Measurements from ENCODE around the gene ELOVL5. TPM values are rescaled to one million over a fixed set of nuclear protein-coding genes. Genes with fewer than 3 reads are reported as not detected.
A peak's percentile ranks its signal among the peaks of the same experiment; 100 is the strongest.
"Not testable (repeated sequence)": the region's sequence is repeated elsewhere in the genome, so short reads cannot be mapped to it uniquely, and the experiment has no call there.

Gene ELOVL5
- total RNA-seq, 1 donor from 2014 or later = 97.7 TPM

DNA sequence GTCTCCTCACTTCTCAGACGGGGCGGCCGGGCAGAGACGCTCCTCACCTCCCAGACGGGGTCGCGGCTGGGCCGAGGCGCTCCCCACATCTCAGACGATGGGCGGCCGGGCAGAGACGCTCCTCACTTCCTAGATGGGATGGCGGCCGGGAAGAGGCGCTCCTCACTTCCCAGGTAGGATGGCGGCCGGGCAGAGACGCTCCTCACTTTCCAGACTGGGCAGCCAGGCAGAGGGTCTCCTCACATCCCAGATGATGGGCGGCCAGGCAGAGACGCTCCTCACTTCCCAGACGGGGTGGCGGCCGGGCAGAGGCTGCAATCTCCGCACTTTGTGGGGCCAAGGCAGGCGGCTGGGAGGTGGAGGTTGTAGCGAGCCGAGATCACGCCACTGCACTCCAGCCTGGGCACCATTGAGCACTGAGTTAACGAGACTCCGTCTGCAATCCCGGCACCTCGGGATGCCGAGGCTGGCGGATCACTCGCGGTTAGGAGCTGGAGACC lies 43.2 kb downstream of the ELOVL5 start:
- DNase-seq (ENCODE audit: low spot score) = not testable (repeated sequence)

DNA sequence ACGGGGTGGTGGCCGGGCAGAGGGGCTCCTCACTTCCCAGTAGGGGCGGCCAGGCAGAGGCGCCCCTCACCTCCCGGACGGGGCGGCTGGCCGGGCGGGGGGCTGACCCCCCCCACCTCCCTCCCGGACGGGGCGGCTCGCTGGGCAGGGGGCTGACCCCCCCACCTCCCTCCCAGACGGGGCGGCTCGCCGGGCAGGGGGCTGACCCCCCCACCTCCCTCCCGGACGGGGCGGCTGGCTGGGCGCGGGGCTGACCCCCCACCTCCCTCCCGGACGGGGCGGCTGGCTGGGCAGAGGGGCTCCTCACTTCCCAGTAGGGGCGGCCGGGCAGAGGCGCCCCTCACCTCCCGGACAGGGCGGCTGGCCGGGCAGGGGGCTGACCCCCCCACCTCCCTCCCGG lies 43.8 kb downstream of the ELOVL5 start:
- not testable (repeated sequence) for DNase-seq (ENCODE audit: low spot score)

DNA sequence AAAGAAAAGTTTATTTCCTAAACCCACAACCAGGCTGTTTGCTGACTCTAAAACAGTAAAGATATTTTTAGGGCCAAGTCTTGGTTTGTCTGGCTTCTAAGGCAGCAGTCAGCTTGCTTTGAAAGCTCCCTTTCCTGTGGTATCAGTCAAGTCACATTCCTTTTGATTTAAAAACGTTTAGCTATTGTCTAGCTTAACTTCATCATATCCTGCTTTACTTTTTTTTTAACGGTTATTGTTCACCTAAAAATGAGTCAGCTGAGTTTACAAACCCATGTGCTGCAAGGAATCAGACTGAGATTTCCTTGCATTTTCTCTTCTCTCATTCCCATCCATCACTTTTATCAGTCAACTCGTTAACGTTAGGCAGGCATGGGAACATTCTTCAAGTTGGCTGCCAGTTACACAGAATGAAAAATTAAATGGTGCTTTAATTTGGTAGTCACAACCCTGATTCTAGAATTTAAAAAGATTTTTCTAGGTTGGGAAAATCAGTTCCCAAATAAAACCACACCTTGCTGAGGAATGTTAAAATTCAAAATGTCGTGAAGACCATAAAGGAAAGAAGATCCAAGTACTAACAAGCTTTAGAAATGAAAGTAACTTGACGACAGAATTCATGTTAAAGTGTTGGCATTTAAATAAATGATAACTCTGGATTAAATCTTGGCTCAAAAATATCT lies 45.9 kb downstream of the ELOVL5 start:
- peak; percentile 78 for DNase-seq (ENCODE audit: low spot score)

DNA sequence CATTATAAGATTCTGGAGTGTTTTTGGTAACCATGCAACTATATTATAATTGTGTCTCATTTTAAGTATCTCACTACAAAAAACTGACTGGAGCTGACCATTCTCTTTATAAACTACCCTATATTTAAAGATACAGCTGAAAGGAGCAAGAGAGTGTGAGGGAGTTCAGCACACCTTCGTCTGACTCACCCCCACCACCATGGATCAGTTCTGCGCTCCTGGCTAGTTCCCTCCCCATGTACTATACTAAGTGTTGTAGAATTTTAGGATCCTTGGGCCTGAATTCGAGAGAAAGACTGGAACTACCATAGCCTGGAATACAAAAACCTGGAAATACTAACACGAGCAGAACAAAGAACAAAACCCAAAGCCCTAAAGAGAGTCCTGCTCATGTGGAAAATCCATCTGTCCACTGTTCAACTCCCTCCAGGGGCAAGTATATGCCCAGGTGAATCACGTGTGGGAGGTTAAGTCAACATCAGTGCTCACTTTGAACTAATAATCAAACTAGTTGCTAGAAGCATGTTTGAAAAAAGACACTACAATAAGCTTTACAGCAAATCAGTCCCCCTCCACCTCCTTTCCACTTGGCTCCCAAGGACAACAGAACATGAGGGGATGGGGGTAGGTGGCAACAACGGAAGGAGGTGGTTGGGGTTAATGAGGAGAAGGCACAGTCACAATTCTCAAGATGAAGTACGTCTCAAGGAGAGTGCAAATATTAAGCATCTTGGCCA lies 46.8 kb downstream of the ELOVL5 start:
- DNase-seq (ENCODE audit: low spot score) = no peak

DNA sequence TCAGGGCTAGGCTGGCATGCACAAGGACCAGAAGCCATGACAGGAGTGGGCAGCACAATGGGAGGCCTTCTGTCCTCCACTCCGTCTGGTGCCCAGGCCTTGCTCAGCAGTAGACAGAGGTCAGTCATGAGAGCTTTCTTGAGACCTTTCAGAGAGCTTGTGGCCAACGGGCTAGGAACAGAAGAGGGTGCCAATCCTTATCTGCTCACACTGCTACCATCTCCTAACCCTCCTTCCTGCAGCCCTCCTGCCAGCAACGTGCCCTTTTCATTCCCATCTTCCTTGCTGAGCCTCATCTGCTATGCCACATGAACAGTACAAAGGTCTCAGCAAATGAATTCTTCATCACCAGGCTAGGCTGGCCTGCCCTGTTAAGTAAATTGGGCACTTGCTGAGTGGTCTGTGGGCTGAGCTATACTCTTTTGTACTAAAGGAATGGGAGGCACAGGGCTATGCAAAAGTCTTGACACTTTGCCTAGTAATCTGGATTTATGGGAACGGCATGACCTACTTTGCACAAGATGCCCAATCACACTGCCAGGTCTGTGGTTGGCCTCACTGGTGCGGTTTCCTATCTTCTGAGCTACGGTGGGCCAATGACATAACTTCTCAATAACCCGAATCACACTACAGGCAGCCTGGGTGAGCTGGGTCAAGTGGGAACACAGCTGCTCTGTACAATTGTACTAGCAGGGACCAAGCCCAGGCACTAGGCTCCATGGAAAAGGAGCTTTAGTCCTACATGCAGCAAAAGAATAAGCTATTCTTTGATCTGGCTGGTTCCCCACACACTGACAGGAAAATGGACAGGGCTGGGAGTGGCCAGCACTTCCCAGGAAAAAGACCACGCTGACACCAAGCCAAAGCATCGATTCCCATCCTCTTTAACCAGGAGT lies 47.8 kb downstream of the ELOVL5 start:
- DNase-seq (ENCODE audit: low spot score) = peak; percentile 13

DNA sequence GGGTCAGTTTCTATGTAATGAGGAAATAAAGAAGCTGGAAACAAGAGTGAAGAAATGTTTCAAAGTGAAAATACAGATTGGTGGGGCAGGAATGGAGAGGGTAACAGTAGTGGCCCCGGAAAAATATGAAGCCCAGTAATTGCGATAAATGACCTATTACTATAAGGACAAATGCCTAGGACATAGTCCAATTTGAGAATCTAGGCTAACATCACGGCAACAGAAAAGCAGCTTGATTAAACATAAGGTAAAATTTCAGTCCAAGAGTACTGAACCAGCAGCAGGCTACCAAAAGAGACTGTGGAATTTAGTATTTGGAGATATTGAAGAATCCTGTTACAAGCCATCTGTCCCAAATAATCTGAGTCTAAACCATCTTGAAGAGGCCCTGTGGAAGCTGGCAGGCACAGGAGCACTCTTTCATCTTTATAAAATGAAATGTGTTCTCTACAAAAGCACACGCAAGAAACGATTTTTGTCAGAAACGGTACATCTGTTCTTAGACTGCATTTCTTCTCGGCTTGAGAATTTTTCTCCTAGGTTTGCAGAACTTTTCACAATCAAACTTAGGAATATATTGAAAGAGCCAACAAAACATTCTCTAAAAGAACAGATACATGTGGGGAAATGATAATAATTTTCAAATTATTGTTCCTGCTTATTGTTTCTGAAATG lies 49.3 kb downstream of the ELOVL5 start:
- DNase-seq (ENCODE audit: low spot score) = peak; percentile 49

DNA sequence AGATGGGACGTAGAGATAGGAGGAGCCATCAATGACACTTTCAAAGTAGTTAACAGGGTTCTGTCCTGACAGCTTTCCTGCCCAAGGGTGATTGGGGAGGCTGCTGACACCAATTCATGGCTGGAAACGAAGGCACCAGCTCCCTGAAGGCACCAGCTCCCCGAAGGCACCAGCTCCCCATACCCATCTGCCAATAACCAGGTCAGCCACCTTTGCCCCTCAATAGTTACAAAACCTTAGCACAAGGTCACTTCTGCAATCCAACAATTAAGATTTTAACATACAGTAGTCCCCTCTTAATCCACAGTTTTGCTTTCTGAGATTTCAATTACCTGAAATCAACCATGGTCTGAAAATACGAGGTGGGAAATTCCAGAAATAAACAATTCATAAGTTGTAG lies 51.7 kb downstream of the ELOVL5 start:
- no peak for DNase-seq (ENCODE audit: low spot score)

DNA sequence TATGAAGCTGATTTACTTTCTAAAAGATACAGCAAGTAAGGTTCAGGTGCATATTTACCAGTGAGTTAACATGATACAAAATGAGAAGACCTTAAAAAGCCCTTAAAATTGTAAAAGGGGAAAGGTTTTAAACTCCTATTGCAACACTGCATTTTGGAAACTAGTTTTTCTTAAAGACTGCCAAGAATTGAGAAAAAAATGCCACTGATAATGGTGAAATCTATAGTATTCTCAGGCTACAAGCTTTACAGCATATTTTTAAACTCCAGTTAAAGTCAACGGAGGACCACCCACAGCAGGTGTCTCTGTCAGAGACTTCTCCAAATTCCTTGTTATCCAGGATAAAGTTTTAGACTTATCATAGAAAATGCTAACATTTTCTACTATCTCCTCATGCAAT lies 53.6 kb downstream of the ELOVL5 start:
- no peak for DNase-seq (ENCODE audit: low spot score)

DNA sequence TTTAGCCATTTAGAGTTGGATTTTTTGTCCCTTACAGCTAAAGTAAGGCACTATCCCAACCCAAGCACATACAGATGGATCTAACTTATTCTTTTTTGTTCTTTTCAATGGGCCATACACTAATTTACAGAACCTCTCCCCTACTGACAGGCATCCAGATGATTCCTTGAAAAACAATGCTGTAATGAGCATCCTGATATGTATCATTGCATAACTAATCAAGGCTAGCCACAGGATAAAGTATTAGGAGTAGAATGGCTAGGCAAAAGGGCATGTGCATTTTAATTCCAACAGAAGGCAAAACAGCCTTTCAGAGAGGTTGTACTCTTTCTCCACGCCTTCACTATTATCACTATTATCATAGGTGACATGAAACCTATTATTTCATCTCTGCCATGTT lies 54.1 kb downstream of the ELOVL5 start:
- no peak for DNase-seq (ENCODE audit: low spot score)

DNA sequence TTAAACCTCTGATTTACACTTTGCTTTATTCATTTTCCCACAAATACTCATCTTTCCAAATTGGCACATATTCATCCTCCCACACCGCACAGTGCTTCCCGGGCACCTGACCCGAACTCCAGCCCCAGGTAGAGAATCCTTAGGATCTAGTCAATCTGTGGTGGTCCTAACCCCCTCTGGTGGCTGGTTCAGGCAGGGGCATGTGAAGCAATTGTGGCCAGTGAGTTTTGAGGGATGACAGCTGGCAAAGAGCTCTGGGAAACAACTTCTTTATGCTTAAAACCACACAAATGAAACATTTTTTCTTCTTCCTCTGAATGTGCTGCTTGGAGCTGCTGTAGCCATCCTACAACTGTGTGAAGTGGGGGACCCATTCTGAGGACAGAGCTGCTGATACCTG lies 54.7 kb downstream of the ELOVL5 start:
- DNase-seq (ENCODE audit: low spot score) = no peak

DNA sequence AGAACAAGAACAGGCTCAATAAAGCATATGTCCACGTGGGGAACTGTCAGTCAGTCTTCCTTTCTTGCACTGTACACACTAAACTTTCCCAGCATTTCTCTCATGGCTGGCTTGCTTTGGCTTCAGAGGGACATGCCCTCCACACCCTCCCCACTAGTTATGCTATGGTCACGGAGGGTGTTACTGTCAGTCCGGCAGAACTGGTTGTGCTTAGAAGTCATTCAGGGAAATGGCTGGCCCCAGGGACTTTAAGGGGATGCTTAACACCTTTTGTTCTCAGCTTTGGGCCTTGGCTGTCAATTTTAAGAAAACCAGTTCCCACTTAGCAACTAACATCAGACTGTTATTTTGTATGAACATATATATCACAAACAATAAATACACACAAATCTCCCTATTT lies 55.1 kb downstream of the ELOVL5 start:
- DNase-seq (ENCODE audit: low spot score) = no peak

DNA sequence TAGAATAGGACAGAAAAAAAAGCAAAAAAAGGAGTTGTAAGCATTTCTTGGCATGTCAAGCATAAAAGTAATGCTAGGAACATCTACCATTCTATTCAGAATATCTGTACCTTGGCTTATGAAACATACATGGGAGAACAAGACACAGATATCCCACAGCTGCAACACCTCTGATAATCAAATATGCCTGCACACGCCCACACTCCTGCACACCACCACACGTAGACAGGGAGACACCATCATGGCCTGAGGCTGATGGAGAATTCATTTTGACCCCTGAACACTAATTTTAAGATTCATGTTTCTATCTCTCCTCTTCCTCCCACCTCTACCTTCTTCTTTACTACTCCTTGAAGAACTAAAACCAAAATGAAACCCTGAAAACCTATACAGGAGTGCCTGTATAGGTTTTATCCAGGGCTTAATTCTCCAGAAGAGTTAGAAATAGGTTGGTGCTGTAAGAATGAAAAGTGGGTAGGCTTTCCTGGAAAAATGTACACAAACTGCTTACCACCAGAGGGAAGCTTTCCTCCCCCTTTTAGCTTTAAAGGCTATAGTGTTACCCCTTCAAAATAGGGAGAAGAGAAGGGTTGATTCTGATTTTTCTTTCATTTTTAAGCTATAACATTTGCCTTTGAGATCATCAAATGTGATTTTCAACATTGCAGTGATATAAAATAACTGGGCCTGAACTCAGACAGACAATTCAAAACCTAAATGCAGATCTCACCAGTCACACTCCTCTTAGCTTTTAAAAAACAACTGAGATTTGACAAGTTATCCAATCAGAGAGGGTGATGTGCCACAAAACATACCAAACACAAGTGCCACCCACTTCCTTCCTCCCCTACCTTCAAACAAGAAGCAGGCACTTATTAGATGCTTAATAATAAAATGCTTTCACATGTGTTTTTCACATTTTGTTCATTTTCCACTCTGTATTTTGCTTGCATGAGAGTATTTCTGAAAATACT lies 57.9 kb downstream of the ELOVL5 start:
- DNase-seq (ENCODE audit: low spot score) = no peak

DNA sequence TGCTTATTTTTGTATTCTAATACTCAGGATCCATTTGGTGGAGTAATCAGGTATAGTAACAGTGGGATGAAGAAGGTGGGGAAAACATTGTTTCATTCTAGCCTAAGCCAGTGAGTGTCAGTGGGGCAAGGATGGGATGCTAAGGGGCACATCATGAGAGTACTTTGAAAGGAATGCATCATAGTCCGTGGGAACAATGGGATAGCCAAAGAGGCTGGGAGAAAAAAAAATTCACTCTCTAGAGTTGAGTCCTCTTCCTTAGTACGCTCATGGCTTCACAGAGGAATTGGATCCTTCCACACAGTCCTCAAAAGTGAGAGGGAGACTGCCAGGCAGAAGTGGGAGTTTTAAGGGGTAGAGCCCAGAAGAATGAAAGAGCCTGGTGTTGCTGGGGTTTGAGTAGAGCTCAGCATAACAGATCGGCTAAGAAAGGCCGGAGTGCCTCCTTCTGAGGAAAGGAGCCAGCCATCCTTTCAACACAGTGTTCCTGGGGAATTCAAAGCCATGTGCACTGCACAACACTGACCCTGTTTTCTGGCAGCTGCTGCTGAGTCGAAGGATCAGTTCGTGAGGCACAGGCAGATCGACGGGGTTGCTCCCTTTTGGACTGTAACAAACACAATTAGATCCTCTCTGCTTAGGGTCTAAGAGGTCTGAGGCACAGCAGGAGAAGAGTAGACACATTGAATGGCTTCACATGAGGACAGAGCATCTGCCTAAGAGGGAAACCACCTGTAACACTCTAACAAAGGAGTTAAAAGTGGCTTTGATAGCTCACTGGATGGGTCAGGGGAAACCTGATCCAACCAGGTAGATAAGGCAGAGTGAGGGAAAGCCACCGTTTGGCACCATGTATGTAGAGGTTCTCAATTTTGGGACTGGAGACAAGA lies 61.2 kb downstream of the ELOVL5 start:
- DNase-seq (ENCODE audit: low spot score) = peak; percentile 81

DNA sequence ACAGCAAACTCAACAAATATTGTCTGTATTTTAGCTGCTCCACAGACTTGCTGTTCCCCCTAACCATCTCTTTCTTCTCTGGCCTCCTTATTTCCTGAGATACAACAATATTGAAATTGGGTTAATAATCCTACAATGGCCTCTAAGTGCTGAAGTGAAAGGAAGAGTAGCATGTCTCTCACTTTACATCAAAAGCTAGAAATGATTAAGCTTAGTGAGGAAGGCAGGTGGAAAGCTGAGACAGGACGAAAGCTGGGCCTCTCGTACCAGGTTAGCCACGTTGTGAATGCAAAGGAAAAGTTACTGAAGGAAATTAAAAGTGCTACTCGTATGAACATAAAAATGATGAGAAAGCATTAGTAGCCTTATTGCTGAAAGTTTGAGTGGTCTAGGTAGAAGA lies 63.8 kb downstream of the ELOVL5 start:
- DNase-seq (ENCODE audit: low spot score) = no peak

DNA sequence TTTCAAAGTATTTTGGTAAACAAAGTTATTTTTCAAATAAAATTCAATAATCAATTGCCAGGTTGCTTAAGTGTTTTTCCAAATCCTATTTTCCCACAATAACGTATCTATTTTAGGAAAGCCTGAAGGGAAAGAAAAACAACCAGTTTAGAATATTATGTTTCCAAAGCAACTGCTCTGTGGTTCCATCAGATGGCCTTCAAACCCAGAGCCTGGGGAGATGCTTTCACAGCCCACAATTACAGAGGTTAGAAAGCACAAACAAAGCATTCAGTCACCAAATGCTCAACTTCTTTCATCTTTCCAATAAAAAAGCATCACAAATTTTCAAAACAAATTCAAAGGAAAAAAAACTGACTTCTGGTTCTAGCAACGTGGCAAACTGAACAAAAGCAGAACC lies 66.0 kb downstream of the ELOVL5 start:
- no peak for DNase-seq (ENCODE audit: low spot score)

DNA sequence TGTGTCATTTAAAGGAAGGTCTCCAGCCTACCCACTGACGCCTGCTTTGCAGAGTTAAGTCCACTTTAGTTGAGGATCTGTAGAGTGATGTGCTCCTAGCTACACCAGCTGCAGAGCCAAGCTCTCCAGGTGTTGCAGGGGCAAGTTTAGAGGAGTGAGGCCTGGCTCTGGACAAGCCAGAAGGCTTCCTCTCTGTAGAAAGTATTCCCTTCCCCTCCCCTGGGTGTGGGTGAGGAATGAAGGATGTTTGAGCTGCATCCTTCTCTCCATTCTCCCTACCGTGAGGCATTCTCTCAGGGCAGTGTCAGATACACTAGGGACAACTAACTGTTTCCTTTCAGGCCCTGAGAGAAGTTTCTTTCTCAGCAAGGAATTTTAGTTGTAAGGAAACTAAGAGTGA lies 66.5 kb downstream of the ELOVL5 start:
- no peak for DNase-seq (ENCODE audit: low spot score)

DNA sequence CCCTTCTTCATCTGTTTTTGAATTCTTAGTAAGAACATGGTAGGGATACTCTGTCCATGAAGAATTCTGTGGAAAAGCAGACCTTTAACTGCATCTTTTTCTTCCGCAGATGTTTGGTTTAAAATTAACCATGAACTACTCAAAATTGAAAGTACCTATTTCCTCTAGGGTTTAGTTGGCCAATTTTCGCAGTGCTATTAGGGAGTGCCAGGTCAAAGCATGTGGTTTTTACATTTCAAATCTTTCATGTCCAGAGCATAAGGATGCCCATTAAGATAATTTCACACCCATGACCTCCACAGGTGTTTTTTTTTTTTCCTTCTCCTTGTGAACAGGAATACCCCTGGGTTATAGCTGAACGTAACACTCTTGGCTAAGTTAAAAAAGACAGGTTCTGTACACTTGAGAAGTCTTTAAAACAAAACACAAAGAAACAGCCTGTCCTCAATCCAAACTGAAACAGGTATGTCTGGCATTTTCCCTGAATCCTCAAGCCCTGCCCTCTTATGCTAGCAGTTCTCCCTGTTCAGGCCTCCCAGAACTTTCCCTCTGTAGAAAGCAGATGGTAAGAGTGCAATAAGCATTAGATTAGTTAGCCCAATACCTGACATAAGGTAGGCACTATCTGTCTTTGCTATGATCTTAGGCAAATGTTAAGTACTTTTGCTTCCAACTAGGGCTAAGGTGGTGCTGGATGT lies 67.1 kb downstream of the ELOVL5 start:
- DNase-seq (ENCODE audit: low spot score) = no peak

DNA sequence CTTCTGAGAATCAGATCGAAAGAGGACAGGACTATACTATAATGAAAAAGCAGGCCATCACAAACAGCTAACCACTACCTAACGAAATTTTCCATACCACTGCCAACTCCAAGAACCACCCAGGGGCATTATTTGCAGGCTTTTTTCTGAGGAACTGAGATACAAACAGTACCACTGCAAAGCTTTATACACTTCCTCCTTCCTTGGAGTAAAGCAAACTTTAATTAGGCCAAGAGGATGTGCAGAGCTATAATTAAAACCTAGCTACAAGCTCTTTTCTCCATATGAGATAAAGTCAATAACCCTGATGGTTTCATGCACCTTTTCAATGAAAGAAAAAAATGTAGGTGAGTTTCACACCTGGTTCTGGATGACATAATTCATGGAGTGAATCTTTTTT lies 68.5 kb downstream of the ELOVL5 start:
- DNase-seq (ENCODE audit: low spot score) = no peak

DNA sequence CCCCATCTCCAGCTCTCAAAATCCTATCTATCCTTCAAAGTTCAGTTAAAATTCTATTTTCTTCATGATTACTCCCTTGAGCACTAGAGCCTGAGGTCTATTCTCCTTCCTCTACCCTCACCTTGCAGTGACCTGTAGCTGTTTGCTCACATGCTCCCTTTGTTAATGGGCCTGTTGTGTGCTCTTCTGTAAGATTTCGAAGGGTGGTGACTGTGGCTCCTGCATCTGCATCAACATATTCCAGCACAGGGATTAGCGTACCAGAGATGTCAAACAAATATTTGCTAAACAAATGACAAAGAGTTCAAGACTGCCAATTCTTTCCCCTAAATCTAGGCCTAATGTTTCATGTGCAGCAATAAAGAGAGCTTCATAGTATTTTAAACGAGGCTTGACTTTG lies 69.5 kb downstream of the ELOVL5 start:
- DNase-seq (ENCODE audit: low spot score) = no peak

Measured in umbilical cord (tissue), 2 donors.